ENCODE results near the gene MPHOSPH8.

MPHOSPH8 gene

GRCh38 chr13:19674898-19675297 is 41.4 kb downstream of the MPHOSPH8 start:
- no peak overlapping the region for H3K56ac ChIP-seq (ENCODE audit: low read length)
- H4K8ac ChIP-seq (ENCODE audit: low read depth, low read length), result no peak overlapping the region
- no peak overlapping the region for H2BK15ac ChIP-seq (replicated peaks; ENCODE audit: low read depth)
- no peak overlapping the region for H3K4me2 ChIP-seq (ENCODE audit: low read length)
- no peaks in the 10 kb centered on the region for H3K4me1 ChIP-seq (ENCODE audit: control insufficient read depth, low read depth, low read length)
- peaks cover 8% of the 10 kb centered on the region for H3K36me3 ChIP-seq (ENCODE audit: control insufficient read depth, insufficient read depth, low read length)
- no peak overlapping the region for H3K4ac ChIP-seq (ENCODE audit: low read depth, low read length)
- no peak overlapping the region for H3K18ac ChIP-seq (ENCODE audit: low read length)
- H3K9ac ChIP-seq (ENCODE audit: low read length), result no peak overlapping the region
- no peak overlapping the region for H3K23ac ChIP-seq (ENCODE audit: low read length)
- no CpG with 5 or more reads among the region's 10 CpGs for WGBS (ENCODE audit: extremely low coverage, insufficient coverage, low lambda C conversion rate)
- H3K27ac ChIP-seq (ENCODE audit: low read depth, low read length), result no peak overlapping the region
- no peak overlapping the region for H4K5ac ChIP-seq (ENCODE audit: low read length)
- no peak for DNase-seq
- peaks cover 1% of the 10 kb centered on the region for H3K79me1 ChIP-seq (ENCODE audit: low read length)
- H3K4me3 ChIP-seq (ENCODE audit: low read length), result no peak overlapping the region
- no peak overlapping the region for H2BK120ac ChIP-seq (ENCODE audit: low read depth, low read length)
- no peak overlapping the region for H2BK5ac ChIP-seq (ENCODE audit: low read length)
- H3K79me2 ChIP-seq (ENCODE audit: control insufficient read depth, insufficient read depth, low read length), result no peaks in the 10 kb centered on the region
- no peaks in the 10 kb centered on the region for H3K27me3 ChIP-seq (ENCODE audit: insufficient read depth, low read length, poor library complexity)
- no peak overlapping the region for H2AK5ac ChIP-seq (ENCODE audit: low read length)

GRCh38 chr13:19676168-19676567 is 42.7 kb downstream of the MPHOSPH8 start:
- Histone ChIP-seq H2BK5ac (ENCODE audit: low read length) (no peak overlapping the region), H2BK15ac (replicated peaks; ENCODE audit: low read depth) (no peak overlapping the region), H3K9ac (ENCODE audit: low read length) (no peak overlapping the region), H3K79me1 (ENCODE audit: low read length) (peaks cover 1% of the 10 kb centered on the region), H3K4me1 (ENCODE audit: control insufficient read depth, low read depth, low read length) (no peaks in the 10 kb centered on the region), H3K36me3 (ENCODE audit: control insufficient read depth, insufficient read depth, low read length) (peaks cover 7% of the 10 kb centered on the region), H3K79me2 (ENCODE audit: control insufficient read depth, insufficient read depth, low read length) (no peaks in the 10 kb centered on the region), H2AK5ac (ENCODE audit: low read length) (no peak overlapping the region), H3K4me3 (ENCODE audit: low read length) (no peak overlapping the region), H3K18ac (ENCODE audit: low read length) (no peak overlapping the region), H3K27ac (ENCODE audit: low read depth, low read length) (no peak overlapping the region), H4K5ac (ENCODE audit: low read length) (no peak overlapping the region), H3K56ac (ENCODE audit: low read length) (no peak overlapping the region), H2BK120ac (ENCODE audit: low read depth, low read length) (no peak overlapping the region), H3K27me3 (ENCODE audit: insufficient read depth, low read length, poor library complexity) (no peaks in the 10 kb centered on the region), H4K8ac (ENCODE audit: low read depth, low read length) (no peak overlapping the region), H3K4me2 (ENCODE audit: low read length) (no peak overlapping the region), H3K4ac (ENCODE audit: low read depth, low read length) (no peak overlapping the region), H3K23ac (ENCODE audit: low read length) (no peak overlapping the region)
- WGBS (ENCODE audit: extremely low coverage, insufficient coverage, low lambda C conversion rate), result no CpG with 5 or more reads among the region's 3 CpGs
- DNase-seq, result no peak

GRCh38 chr13:19680751-19681150 is 47.3 kb downstream of the MPHOSPH8 start:
- no peak overlapping the region for H2BK120ac ChIP-seq (ENCODE audit: low read depth, low read length)
- no peak overlapping the region for H4K5ac ChIP-seq (ENCODE audit: low read length)
- H3K36me3 ChIP-seq (ENCODE audit: control insufficient read depth, insufficient read depth, low read length), result no peaks in the 10 kb centered on the region
- no CpG with 5 or more reads among the region's 7 CpGs for WGBS (ENCODE audit: extremely low coverage, insufficient coverage, low lambda C conversion rate)
- no peak overlapping the region for H3K4me2 ChIP-seq (ENCODE audit: low read length)
- H4K8ac ChIP-seq (ENCODE audit: low read depth, low read length), result no peak overlapping the region
- no peak overlapping the region for H2BK5ac ChIP-seq (ENCODE audit: low read length)
- H3K27me3 ChIP-seq (ENCODE audit: insufficient read depth, low read length, poor library complexity), result no peaks in the 10 kb centered on the region
- no peak overlapping the region for H3K23ac ChIP-seq (ENCODE audit: low read length)
- H3K56ac ChIP-seq (ENCODE audit: low read length), result no peak overlapping the region
- H2BK15ac ChIP-seq (replicated peaks; ENCODE audit: low read depth), result no peak overlapping the region
- no peak overlapping the region for H3K4ac ChIP-seq (ENCODE audit: low read depth, low read length)
- no peaks in the 10 kb centered on the region for H3K79me2 ChIP-seq (ENCODE audit: control insufficient read depth, insufficient read depth, low read length)
- H2AK5ac ChIP-seq (ENCODE audit: low read length), result no peak overlapping the region
- H3K4me3 ChIP-seq (ENCODE audit: low read length), result no peak overlapping the region
- H3K9ac ChIP-seq (ENCODE audit: low read length), result no peak overlapping the region
- peaks cover 4% of the 10 kb centered on the region for H3K79me1 ChIP-seq (ENCODE audit: low read length)
- no peak overlapping the region for H3K18ac ChIP-seq (ENCODE audit: low read length)
- no peak overlapping the region for H3K27ac ChIP-seq (ENCODE audit: low read depth, low read length)
- H3K4me1 ChIP-seq (ENCODE audit: control insufficient read depth, low read depth, low read length), result no peaks in the 10 kb centered on the region
- no peak for DNase-seq

GRCh38 chr13:19681517-19681916 is 48.1 kb downstream of the MPHOSPH8 start:
- H3K79me1 ChIP-seq (ENCODE audit: low read length), result peaks cover 4% of the 10 kb centered on the region
- no peak overlapping the region for H3K23ac ChIP-seq (ENCODE audit: low read length)
- H3K18ac ChIP-seq (ENCODE audit: low read length), result no peak overlapping the region
- peak; percentile 57 for DNase-seq
- WGBS (ENCODE audit: extremely low coverage, insufficient coverage, low lambda C conversion rate), result no CpG with 5 or more reads among the region's 2 CpGs
- no peaks in the 10 kb centered on the region for H3K36me3 ChIP-seq (ENCODE audit: control insufficient read depth, insufficient read depth, low read length)
- no peak overlapping the region for H2BK5ac ChIP-seq (ENCODE audit: low read length)
- no peak overlapping the region for H3K9ac ChIP-seq (ENCODE audit: low read length)
- no peak overlapping the region for H2BK15ac ChIP-seq (replicated peaks; ENCODE audit: low read depth)
- H3K27me3 ChIP-seq (ENCODE audit: insufficient read depth, low read length, poor library complexity), result no peaks in the 10 kb centered on the region
- no peak overlapping the region for H3K4me2 ChIP-seq (ENCODE audit: low read length)
- no peak overlapping the region for H4K8ac ChIP-seq (ENCODE audit: low read depth, low read length)
- H3K79me2 ChIP-seq (ENCODE audit: control insufficient read depth, insufficient read depth, low read length), result no peaks in the 10 kb centered on the region
- no peak overlapping the region for H3K4ac ChIP-seq (ENCODE audit: low read depth, low read length)
- H3K56ac ChIP-seq (ENCODE audit: low read length), result no peak overlapping the region
- H3K4me1 ChIP-seq (ENCODE audit: control insufficient read depth, low read depth, low read length), result no peaks in the 10 kb centered on the region
- no peak overlapping the region for H3K4me3 ChIP-seq (ENCODE audit: low read length)
- H4K5ac ChIP-seq (ENCODE audit: low read length), result no peak overlapping the region
- no peak overlapping the region for H2BK120ac ChIP-seq (ENCODE audit: low read depth, low read length)
- no peak overlapping the region for H2AK5ac ChIP-seq (ENCODE audit: low read length)
- H3K27ac ChIP-seq (ENCODE audit: low read depth, low read length), result no peak overlapping the region

- Histone ChIP-seq H3K56ac (ENCODE audit: low read length) (no peak overlapping the region), H2BK120ac (ENCODE audit: low read depth, low read length) (no peak overlapping the region), H3K27me3 (ENCODE audit: insufficient read depth, low read length, poor library complexity) (no peaks in the 10 kb centered on the region), H2AK5ac (ENCODE audit: low read length) (no peak overlapping the region), H3K4me3 (ENCODE audit: low read length) (no peak overlapping the region), H3K4me2 (ENCODE audit: low read length) (no peak overlapping the region), H2BK5ac (ENCODE audit: low read length) (no peak overlapping the region), H4K5ac (ENCODE audit: low read length) (no peak overlapping the region), H3K27ac (ENCODE audit: low read depth, low read length) (no peak overlapping the region), H3K9ac (ENCODE audit: low read length) (no peak overlapping the region), H3K18ac (ENCODE audit: low read length) (no peak overlapping the region), H3K79me1 (ENCODE audit: low read length) (peaks cover 4% of the 10 kb centered on the region), H3K4me1 (ENCODE audit: control insufficient read depth, low read depth, low read length) (no peaks in the 10 kb centered on the region), H3K79me2 (ENCODE audit: control insufficient read depth, insufficient read depth, low read length) (no peaks in the 10 kb centered on the region), H3K36me3 (ENCODE audit: control insufficient read depth, insufficient read depth, low read length) (no peaks in the 10 kb centered on the region), H3K23ac (ENCODE audit: low read length) (no peak overlapping the region), H2BK15ac (replicated peaks; ENCODE audit: low read depth) (no peak overlapping the region), H3K4ac (ENCODE audit: low read depth, low read length) (no peak overlapping the region), H4K8ac (ENCODE audit: low read depth, low read length) (no peak overlapping the region)
- no CpG with 5 or more reads among the region's 5 CpGs for WGBS (ENCODE audit: extremely low coverage, insufficient coverage, low lambda C conversion rate)
- DNase-seq, result no peak
Measured at GRCh38 chr13:19685034-19685433, 51.6 kb downstream of the MPHOSPH8 start.

- no peak overlapping the region for H3K4ac ChIP-seq (ENCODE audit: low read depth, low read length)
- no peak overlapping the region for H3K9ac ChIP-seq (ENCODE audit: low read length)
- no peak overlapping the region for H2BK5ac ChIP-seq (ENCODE audit: low read length)
- no peaks in the 10 kb centered on the region for H3K4me1 ChIP-seq (ENCODE audit: control insufficient read depth, low read depth, low read length)
- H3K4me2 ChIP-seq (ENCODE audit: low read length), result no peak overlapping the region
- H4K5ac ChIP-seq (ENCODE audit: low read length), result no peak overlapping the region
- DNase-seq, result no peak
- no peak overlapping the region for H2BK120ac ChIP-seq (ENCODE audit: low read depth, low read length)
- H2BK15ac ChIP-seq (replicated peaks; ENCODE audit: low read depth), result no peak overlapping the region
- no peaks in the 10 kb centered on the region for H3K36me3 ChIP-seq (ENCODE audit: control insufficient read depth, insufficient read depth, low read length)
- no peak overlapping the region for H3K23ac ChIP-seq (ENCODE audit: low read length)
- H2AK5ac ChIP-seq (ENCODE audit: low read length), result no peak overlapping the region
- peaks cover 4% of the 10 kb centered on the region for H3K79me1 ChIP-seq (ENCODE audit: low read length)
- H3K18ac ChIP-seq (ENCODE audit: low read length), result no peak overlapping the region
- H3K27ac ChIP-seq (ENCODE audit: low read depth, low read length), result no peak overlapping the region
- no peak overlapping the region for H3K4me3 ChIP-seq (ENCODE audit: low read length)
- H3K56ac ChIP-seq (ENCODE audit: low read length), result no peak overlapping the region
- H3K79me2 ChIP-seq (ENCODE audit: control insufficient read depth, insufficient read depth, low read length), result no peaks in the 10 kb centered on the region
- no peak overlapping the region for H4K8ac ChIP-seq (ENCODE audit: low read depth, low read length)
- no peaks in the 10 kb centered on the region for H3K27me3 ChIP-seq (ENCODE audit: insufficient read depth, low read length, poor library complexity)
Measured at GRCh38 chr13:19685437-19685836, 52.0 kb downstream of the MPHOSPH8 start.
